NCI-H69 (cell line): ENCODE data around the gene SLC12A4.
A peak's percentile ranks its signal among the peaks of the same experiment; 100 is the strongest.
"Not testable (repeated sequence)": the region's sequence is repeated elsewhere in the genome, so short reads cannot be mapped to it uniquely, and the experiment has no call there.

Experiments
- DNase-seq: peaks from one replicate; lab custom pipeline; 2025; lab: John Stamatoyannopoulos, UW

The SLC12A4 gene

GRCh38 chr16:67941469-67942199 lies 26.8 kb downstream of the SLC12A4 start:
- DNase-seq, result no peak

- no peak for DNase-seq
These were observed 27.9 kb downstream of the SLC12A4 start for GRCh38 chr16:67940446-67941089.

- DNase-seq, result no peak
These were observed 28.7 kb downstream of the SLC12A4 start for GRCh38 chr16:67939507-67940445.

GRCh38 chr16:67937713-67938112 lies 30.7 kb downstream of the SLC12A4 start:
- not testable (repeated sequence) for DNase-seq

- DNase-seq, result no peak
These were observed 31.4 kb downstream of the SLC12A4 start for GRCh38 chr16:67936880-67937605.

GRCh38 chr16:67936124-67936879 lies 32.1 kb downstream of the SLC12A4 start, which contains the start of gene PSMB10:
PSMB10 (minus strand) TSS chr16:67936850; CDS start chr16:67936749, 101 bp downstream.
- peak; percentile 46 for DNase-seq

- DNase-seq, result peak; percentile 97
These were observed 32.9 kb downstream of the SLC12A4 start for GRCh38 chr16:67935402-67936123.

GRCh38 chr16:67935101-67935401 lies 33.4 kb downstream of the SLC12A4 start:
- DNase-seq, result peak; percentile 51

- DNase-seq, result peak; percentile 29
These were observed 33.9 kb downstream of the SLC12A4 start for GRCh38 chr16:67934306-67935100.

- no peak for DNase-seq
These were observed 34.6 kb downstream of the SLC12A4 start for GRCh38 chr16:67933805-67934204.

GRCh38 chr16:67932462-67932840 lies 36.0 kb downstream of the SLC12A4 start:
- DNase-seq, result no peak

- DNase-seq, result no peak
These were observed 36.5 kb downstream of the SLC12A4 start, which contains the start of gene CTRL for GRCh38 chr16:67931712-67932461. CTRL (minus strand) TSS chr16:67931862; CDS start chr16:67931852, 10 bp downstream.

GRCh38 chr16:67930678-67931211 lies 37.7 kb downstream of the SLC12A4 start:
- no peak for DNase-seq

GRCh38 chr16:67930191-67930590 lies 38.2 kb downstream of the SLC12A4 start:
- no peak for DNase-seq

- peak; percentile 75 for DNase-seq
These were observed 39.7 kb downstream of the SLC12A4 start for GRCh38 chr16:67928561-67929364.

- no peak for DNase-seq
These were observed 40.3 kb downstream of the SLC12A4 start for GRCh38 chr16:67928147-67928546.

GRCh38 chr16:67927131-67927941 lies 41.1 kb downstream of the SLC12A4 start:
- no peak for DNase-seq
